Right lobe of liver (tissue), 6 donors: ENCODE data around the gene FLRT1. TPM values are rescaled to one million over a fixed set of nuclear protein-coding genes. Genes with fewer than 3 reads are reported as not detected.

Source experiments
- ATAC-seq, 4 donors: fragments of 200-7000 bp; cut with Tn5 transposase; one replicate each; pipeline ENCODE4 v1.9.1; 2020; ENCODE audit warnings: mild to moderate bottlenecking in 4 of 4, moderate library complexity in 4 of 4
- DNase-seq, 3 donors: peaks; one replicate each; pipeline ENCODE4 v3.0.0-alpha.2; 2020
- H3K27ac ChIP-seq, 3 donors: fragments of 200-600 bp; one replicate each; pipeline ENCODE4 v1.8.0; 2022
- H3K27me3 ChIP-seq, 2 donors: fragments of 200-600 bp; one replicate each; pipeline ENCODE4 v1.8.0; 2022
- H3K36me3 ChIP-seq, 4 donors: fragments of 200-600 bp; sonication (generic) in 1 of 4; one replicate each; pipeline versions ENCODE4 v1.5.1 to v1.8.0; 2017 to 2022; ENCODE audit warnings: control low read depth in 1 of 4
- H3K4me1 ChIP-seq, 4 donors: fragments of 200-600 bp; sonication (generic) in 1 of 4; one replicate each; pipeline versions ENCODE4 v1.5.1 to v1.8.0; 2017 to 2022; ENCODE audit warnings: control low read depth in 1 of 4
- H3K4me3 ChIP-seq, 3 donors: fragments of 200-600 bp; one replicate each; pipeline ENCODE4 v1.8.0; 2022
- H3K9me3 ChIP-seq, 4 donors: fragments of 200-600 bp; sonication (generic) in 1 of 4; one replicate each; pipeline versions ENCODE4 v1.5.1 to v1.8.0; 2017 to 2022; ENCODE audit warnings: control low read depth in 1 of 4
- CTCF ChIP-seq, 4 donors: fragments of 200-600 bp in 3 of 4; fragments of 450-650 bp in 1 of 4; IDR thresholded peaks; one replicate each; pipeline versions ENCODE4 v1.5.1 to v1.8.0; 2016 to 2022; ENCODE audit warnings: antibody characterized with exemption in 4 of 4, mild to moderate bottlenecking in 2 of 4
- POLR2A ChIP-seq: fragments of 450-650 bp; IDR thresholded peaks from one replicate; pipeline ENCODE4 v1.6.1; 2017; ENCODE audit warnings: antibody characterized with exemption, mild to moderate bottlenecking
- WGBS: methylation state at CpG from one replicate; pipeline ENCODE4 v1.1.6; 2018; ENCODE audit warnings: low coverage, low lambda C conversion rate; ENCODE audit not compliant: insufficient coverage; ENCODE audit errors: missing lambda C conversion rate; 5-methylcytosine and 5-hydroxymethylcytosine counted together
- intact Hi-C, 2 donors: fragments of 100-400 bp; cut with DNase I; formaldehyde crosslinking; loops; one replicate each; pipeline versions ENCODE4 v1.11.2 to v1.14.1; 2022
- total RNA-seq, 6 experiments: library from RNA; depleted of rRNA in 2 of 6; stranded (reverse); fragments of >200 nt in 2 of 6; fragmentation: NEBNext Ultra II Directional in 3 of 6; extraction: Animal tissue kit (Norgen Biotek cat#: 25700) in 3 of 6; gene quantifications; one replicate each; pipeline versions ENCODE4 v1.1.0 to v1.2.4, GENCODE V29; 2016 to 2023
- donor health status: DM: no; HTN: yes; CAD: no.
- donor health status: DM: no; HTN: no; CAD: no.
- donor health status: DM: no; HTN: no; CAD: no.
- donor health status: DM: no; HTN: yes; CAD: no.
- donor health status: DM: no; HTN: yes; CAD: no.

The FLRT1 gene
- total RNA-seq, 6 experiments from 2014 or later, result 0.12 TPM; not detected in 5

DNA sequence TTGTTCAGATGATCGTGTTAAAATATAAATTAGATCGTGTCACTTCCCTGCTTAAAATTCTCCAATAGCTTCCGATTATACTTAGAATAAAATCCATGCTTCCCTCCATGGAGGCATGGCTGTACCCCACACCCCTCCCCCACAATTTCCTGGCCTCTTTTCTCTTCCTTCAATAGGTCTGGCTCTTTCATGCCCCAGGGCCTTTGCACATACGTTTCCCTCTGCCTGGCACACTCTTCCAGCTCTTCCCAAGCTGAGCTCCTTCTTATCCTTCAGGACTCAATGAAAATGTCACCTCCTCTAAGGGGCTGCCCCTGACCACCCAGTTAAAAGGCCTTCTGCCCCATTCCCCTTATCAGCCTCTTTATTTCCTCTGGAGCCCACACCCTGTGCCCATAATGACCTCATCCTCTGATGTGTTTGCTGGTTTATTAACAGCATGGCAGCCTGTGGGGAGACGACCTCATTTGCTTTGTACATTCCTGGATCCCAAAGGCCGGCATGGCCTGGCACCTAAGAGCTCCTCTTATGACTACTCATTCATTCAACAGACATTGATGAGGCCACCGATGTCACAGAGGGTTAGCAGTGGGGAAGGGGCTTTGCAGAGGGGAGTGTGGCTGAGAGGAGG lies 9.0 kb upstream of the FLRT1 start:
- H3K36me3 ChIP-seq, result no peaks in the 10 kb centered on the region
- H3K27me3 ChIP-seq, result no peaks in the 10 kb centered on the region
- WGBS, result 88% methylated on average over 7 of the region's 7 CpGs
- intact Hi-C loops, result no loop called here
- H3K4me1 ChIP-seq, result no peaks in the 10 kb centered on the region
- no peak for DNase-seq
- H3K4me3 ChIP-seq, result no peak overlapping the region
- no peaks in the 10 kb centered on the region for H3K9me3 ChIP-seq
- ATAC-seq, result no peak
- TF ChIP-seq CTCF (IDR thresholded peaks at IDR 0.05) (no peak), POLR2A (no peak)
- H3K27ac ChIP-seq, result no peak overlapping the region

DNA sequence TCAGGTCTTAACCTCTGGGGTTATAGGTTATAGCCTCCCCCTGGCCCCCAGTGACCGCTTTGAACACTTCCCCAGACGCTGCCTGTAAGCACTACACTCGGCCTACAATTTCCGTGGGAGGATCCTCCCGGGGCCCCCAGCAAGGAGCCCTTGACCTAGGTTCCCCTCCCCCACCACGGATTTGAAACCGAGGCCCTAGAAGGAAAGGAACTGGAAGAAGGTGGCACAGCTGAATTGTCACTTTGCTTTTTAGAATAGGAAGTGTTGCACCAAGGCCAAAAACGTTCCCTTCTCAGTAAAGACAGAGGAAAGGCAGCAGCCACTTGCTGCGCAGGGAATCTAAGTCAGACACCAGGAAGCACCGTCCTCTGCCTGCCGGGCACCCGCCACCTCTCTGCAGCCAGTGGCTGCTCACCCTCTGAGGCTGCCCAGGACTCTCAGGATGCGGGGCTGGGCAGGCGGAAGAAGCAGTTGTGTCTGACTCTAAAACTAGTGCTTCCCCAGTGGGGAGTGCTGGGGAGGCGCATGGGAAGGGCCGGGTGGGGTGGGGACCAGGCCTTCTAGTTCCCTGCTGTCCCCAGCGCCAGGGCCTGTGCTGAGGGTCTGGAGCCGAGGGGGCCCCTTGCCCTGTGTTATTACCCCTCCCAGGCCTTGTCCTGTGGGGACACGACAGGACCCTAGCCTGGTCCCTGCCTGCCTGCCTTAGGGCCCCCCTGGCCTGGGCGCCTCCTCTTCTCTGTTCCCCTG lies 7.9 kb upstream of the FLRT1 start:
- Histone ChIP-seq H3K27me3 (no peaks in the 10 kb centered on the region), H3K4me1 (no peaks in the 10 kb centered on the region), H3K9me3 (no peaks in the 10 kb centered on the region), H3K27ac (no peak overlapping the region), H3K36me3 (no peaks in the 10 kb centered on the region), H3K4me3 (no peak overlapping the region)
- ATAC-seq, result peak in 3 of 4 donors; percentile 10 to 50 (median 12)
- TF ChIP-seq CTCF (IDR thresholded peaks at IDR 0.05), result no peak
- no peak for TF ChIP-seq POLR2A
- intact Hi-C loops, result no loop called here
- 30% methylated on average over 3 of the region's 20 CpGs for WGBS
- DNase-seq, result no peak

DNA sequence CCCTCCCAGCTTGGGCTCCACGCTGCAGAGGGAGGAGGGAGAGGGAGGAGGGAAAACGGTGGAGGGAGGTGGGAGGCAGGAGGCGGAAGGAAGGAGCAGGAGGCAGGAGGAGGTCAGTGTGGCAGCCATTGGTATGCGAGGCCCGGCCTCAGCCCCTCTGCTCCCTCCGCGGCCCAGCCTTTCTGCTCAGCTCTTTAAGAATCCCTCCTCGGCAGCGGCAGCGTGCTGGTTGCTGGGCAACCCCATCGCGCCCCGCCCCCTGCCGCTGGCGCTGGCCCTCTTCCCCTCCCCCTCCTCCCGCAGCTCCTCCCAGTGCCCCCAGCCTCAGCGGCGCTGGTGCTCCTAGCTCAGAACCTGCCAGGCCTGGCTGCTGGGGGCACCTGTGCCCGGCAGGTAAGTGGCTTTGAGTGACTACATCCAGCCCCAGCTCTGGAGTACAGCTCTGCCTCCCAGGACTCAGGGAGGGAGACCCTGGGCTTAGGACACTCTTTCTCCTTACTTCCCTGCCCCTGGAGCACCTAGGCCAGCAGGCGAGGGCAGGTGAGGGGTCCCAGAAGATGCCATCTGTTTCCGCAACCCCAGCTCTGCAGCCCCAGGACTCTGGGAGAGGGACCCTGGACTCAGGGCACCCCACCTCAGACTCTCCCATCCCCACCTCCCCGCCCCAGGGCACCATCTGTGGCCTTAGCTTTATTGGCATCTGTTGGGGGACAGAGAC lies 7.2 kb upstream of the FLRT1 start:
- Histone ChIP-seq H3K4me1 (no peaks in the 10 kb centered on the region), H3K4me3 (no peak overlapping the region), H3K27me3 (no peaks in the 10 kb centered on the region), H3K9me3 (no peaks in the 10 kb centered on the region), H3K27ac (no peak overlapping the region), H3K36me3 (no peaks in the 10 kb centered on the region)
- 73% methylated on average over 11 of the region's 22 CpGs for WGBS
- peak in 2 of 4 donors; percentile 8 to 25 for ATAC-seq
- intact Hi-C loops, result no loop called here
- TF ChIP-seq CTCF (IDR thresholded peaks at IDR 0.05) (no peak), POLR2A (no peak)
- DNase-seq, result no peak

- TF ChIP-seq POLR2A (no peak), CTCF (IDR thresholded peaks at IDR 0.05) (no peak)
- ATAC-seq (no peak), DNase-seq (no peak)
- Histone ChIP-seq H3K27me3 (no peaks in the 10 kb centered on the region), H3K4me3 (no peak overlapping the region), H3K9me3 (no peaks in the 10 kb centered on the region), H3K4me1 (no peaks in the 10 kb centered on the region), H3K36me3 (no peaks in the 10 kb centered on the region), H3K27ac (no peak overlapping the region)
- 89% methylated on average over 4 of the region's 8 CpGs for WGBS
- intact Hi-C loops, result no loop called here
These were observed 6.0 kb upstream of the FLRT1 start for GRCh38 chr11:64029773-64030172.
